Esophagus muscularis mucosa (tissue), 3 donors: ENCODE results near the gene TMEM244.

Experiments
- POLR2A ChIP-seq: fragments of 450-650 bp; IDR thresholded peaks from one replicate; pipeline ENCODE4 v1.6.1; 2017; ENCODE audit warnings: antibody characterized with exemption, moderate library complexity, mild to moderate bottlenecking, low read depth
- TF ChIP-seq, protein P1 (sequence below), 3 experiments: fragments of 200-600 bp in 2 of 3; fragments of 450-650 bp in 1 of 3; sonication (generic) in 2 of 3; IDR thresholded peaks; one replicate each; pipeline ENCODE4 v1.5.1; 2017 to 2019; ENCODE audit warnings: antibody characterized with exemption in 3 of 3, mild to moderate bottlenecking in 2 of 3, moderate library complexity in 1 of 3

DNA sequence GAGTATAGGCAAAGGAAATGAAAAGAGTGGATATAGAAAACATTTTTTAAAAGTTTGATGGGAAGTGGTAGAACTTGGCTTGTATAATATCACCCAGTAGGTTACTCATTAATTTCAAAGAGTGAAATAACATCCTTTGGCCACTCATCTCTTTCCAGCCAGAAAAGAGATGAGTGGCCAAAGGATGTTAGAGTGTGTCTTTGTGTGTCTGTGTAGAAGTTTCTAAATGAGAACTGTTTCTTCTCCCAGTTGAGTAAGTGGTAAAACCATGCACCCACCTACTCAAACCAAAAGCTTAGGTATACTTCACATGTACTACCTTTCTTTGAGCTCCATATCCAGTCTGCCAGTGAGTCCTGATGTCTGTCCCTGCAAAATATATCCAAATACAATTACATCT, 47.7 kb upstream of the TMEM244 start:
- TF ChIP-seq, protein P1, sequence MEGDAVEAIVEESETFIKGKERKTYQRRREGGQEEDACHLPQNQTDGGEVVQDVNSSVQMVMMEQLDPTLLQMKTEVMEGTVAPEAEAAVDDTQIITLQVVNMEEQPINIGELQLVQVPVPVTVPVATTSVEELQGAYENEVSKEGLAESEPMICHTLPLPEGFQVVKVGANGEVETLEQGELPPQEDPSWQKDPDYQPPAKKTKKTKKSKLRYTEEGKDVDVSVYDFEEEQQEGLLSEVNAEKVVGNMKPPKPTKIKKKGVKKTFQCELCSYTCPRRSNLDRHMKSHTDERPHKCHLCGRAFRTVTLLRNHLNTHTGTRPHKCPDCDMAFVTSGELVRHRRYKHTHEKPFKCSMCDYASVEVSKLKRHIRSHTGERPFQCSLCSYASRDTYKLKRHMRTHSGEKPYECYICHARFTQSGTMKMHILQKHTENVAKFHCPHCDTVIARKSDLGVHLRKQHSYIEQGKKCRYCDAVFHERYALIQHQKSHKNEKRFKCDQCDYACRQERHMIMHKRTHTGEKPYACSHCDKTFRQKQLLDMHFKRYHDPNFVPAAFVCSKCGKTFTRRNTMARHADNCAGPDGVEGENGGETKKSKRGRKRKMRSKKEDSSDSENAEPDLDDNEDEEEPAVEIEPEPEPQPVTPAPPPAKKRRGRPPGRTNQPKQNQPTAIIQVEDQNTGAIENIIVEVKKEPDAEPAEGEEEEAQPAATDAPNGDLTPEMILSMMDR (IDR thresholded peaks at IDR 0.05) = no peak
- no peak for TF ChIP-seq POLR2A
